ENCODE results near the gene GTF2IRD1.

GRCh38 chr7:74496272-74496671 is 42.6 kb downstream of the GTF2IRD1 start:
- TF ChIP-seq CTCF (conservative IDR thresholded peaks at IDR 0.05; ENCODE audit: low read depth, low read length) (no peak), EZH2 (IDR thresholded peaks at IDR 0.05; ENCODE audit: borderline replicate concordance, low read depth, low read length, poor library complexity, severe bottlenecking) (no peak)

All from A673 (cell line).